WTC11 (cell line): ENCODE results near the gene BEND4. TPM values are rescaled to one million over a fixed set of nuclear protein-coding genes. Genes with fewer than 3 reads are reported as not detected.
A peak's percentile ranks its signal among the peaks of the same experiment; 100 is the strongest.

Source experiments
- ATAC-seq: fragments of 200-7000 bp; cut with Tn5 transposase; 2 replicates; pipeline ENCODE4 v1.10.0; 2021; ENCODE audit warnings: mild to moderate bottlenecking, moderate library complexity
- CTCF ChIA-PET: fragments of 300-600 bp; sonication (Branson Sonifier 250); formaldehyde crosslinking; loops from one replicate; lab custom pipeline; 2021; ENCODE audit warnings: antibody characterized with exemption; lab: Charles Lee
- POLR2A ChIA-PET: fragments of 350-600 bp; sonication (Branson Sonifier 250); formaldehyde crosslinking; loops from one replicate; lab custom pipeline; 2021; ENCODE audit warnings: antibody characterized with exemption; lab: Charles Lee
- DNase-seq: peaks from one replicate; pipeline ENCODE4 v3.0.0; 2021; ENCODE audit warnings: low spot score
- H3K27ac Mint-ChIP-seq: 2 replicates; pipeline ENCODE4 v1.8.0; 2021; ENCODE audit warnings: mixed read lengths
- H3K27me3 Mint-ChIP-seq: 2 replicates; pipeline ENCODE4 v1.8.0; 2021; ENCODE audit warnings: low read depth, mild to moderate bottlenecking, moderate library complexity, mixed read lengths
- H3K36me3 Mint-ChIP-seq: 2 replicates; pipeline ENCODE4 v1.8.0; 2021; ENCODE audit warnings: mixed read lengths
- H3K4me1 Mint-ChIP-seq: 2 replicates; pipeline ENCODE4 v1.8.0; 2022; ENCODE audit warnings: mixed read lengths
- H3K4me3 Mint-ChIP-seq: 2 replicates; pipeline ENCODE4 v1.8.0; 2021; ENCODE audit warnings: mild to moderate bottlenecking, moderate library complexity, mixed read lengths
- H3K9me3 Mint-ChIP-seq: 2 replicates; pipeline ENCODE4 v1.8.0; 2021; ENCODE audit warnings: mixed read lengths
- ARID4B ChIP-seq: sonication (generic); formaldehyde crosslinking; IDR thresholded peaks from 2 replicates; pipeline ENCODE4 v1.8.0; 2023; ENCODE audit warnings: missing genetic modification reagents, mild to moderate bottlenecking, borderline replicate concordance
- CREB1 ChIP-seq: sonication (generic); formaldehyde crosslinking; IDR thresholded peaks from 2 replicates; pipeline ENCODE4 v1.8.0; 2023; ENCODE audit warnings: mild to moderate bottlenecking, missing genetic modification reagents
- EMX1 ChIP-seq: fragments of 250-450 bp; sonication (Bioruptor Pico); IDR thresholded peaks from 2 replicates; pipeline ENCODE4 v1.8.0; 2021; ENCODE audit warnings: mild to moderate bottlenecking
- ERG ChIP-seq: fragments of 250-450 bp; sonication (Bioruptor Pico); IDR thresholded peaks from 2 replicates; pipeline ENCODE4 v1.8.0; 2021; ENCODE audit warnings: mild to moderate bottlenecking
- HMGA2 ChIP-seq: fragments of 250-450 bp; sonication (Bioruptor Pico); IDR thresholded peaks from 2 replicates; pipeline ENCODE4 v1.4.0; 2021; ENCODE audit warnings: mild to moderate bottlenecking, moderate library complexity
- HMGXB4 ChIP-seq: sonication (generic); formaldehyde crosslinking; IDR thresholded peaks from 2 replicates; pipeline ENCODE4 v1.8.1; 2023; ENCODE audit warnings: mild to moderate bottlenecking, moderate library complexity, missing genetic modification reagents
- KAT7 ChIP-seq: sonication (generic); formaldehyde crosslinking; IDR thresholded peaks from 2 replicates; pipeline ENCODE4 v1.8.1; 2023; ENCODE audit warnings: missing genetic modification reagents, mild to moderate bottlenecking, borderline replicate concordance
- MAX ChIP-seq: sonication (generic); formaldehyde crosslinking; IDR thresholded peaks from 2 replicates; pipeline ENCODE4 v1.8.0; 2022; ENCODE audit warnings: mild to moderate bottlenecking, missing genetic modification reagents
- MYBL2 ChIP-seq: sonication (generic); formaldehyde crosslinking; IDR thresholded peaks from 2 replicates; pipeline ENCODE4 v1.8.1; 2023; ENCODE audit warnings: mild to moderate bottlenecking, moderate library complexity, missing genetic modification reagents
- NFATC4 ChIP-seq: fragments of 250-450 bp; sonication (Bioruptor Pico); IDR thresholded peaks from 2 replicates; pipeline ENCODE4 v1.9.0; 2021; ENCODE audit warnings: mild to moderate bottlenecking
- PREB ChIP-seq: sonication (generic); formaldehyde crosslinking; IDR thresholded peaks from 2 replicates; pipeline ENCODE4 v1.8.1; 2022; ENCODE audit warnings: mild to moderate bottlenecking, missing genetic modification reagents, moderate library complexity, borderline replicate concordance
- SMAD3 ChIP-seq: sonication (generic); formaldehyde crosslinking; IDR thresholded peaks from 2 replicates; pipeline ENCODE4 v1.8.0; 2022; ENCODE audit warnings: missing genetic modification reagents, mild to moderate bottlenecking, borderline replicate concordance
- SOX15 ChIP-seq: fragments of 250-450 bp; sonication (Bioruptor Pico); IDR thresholded peaks from 2 replicates; pipeline ENCODE4 v1.9.0; 2021; ENCODE audit warnings: mild to moderate bottlenecking
- TEAD4 ChIP-seq: sonication (generic); formaldehyde crosslinking; IDR thresholded peaks from 2 replicates; pipeline ENCODE4 v1.8.0; 2022; ENCODE audit warnings: mild to moderate bottlenecking, missing genetic modification reagents
- TP53 ChIP-seq: sonication (generic); formaldehyde crosslinking; IDR thresholded peaks from 2 replicates; pipeline ENCODE4 v1.8.1; 2023; ENCODE audit warnings: mild to moderate bottlenecking, missing genetic modification reagents
- USF1 ChIP-seq: sonication (generic); formaldehyde crosslinking; IDR thresholded peaks from 2 replicates; pipeline ENCODE4 v1.8.0; 2022; ENCODE audit warnings: mild to moderate bottlenecking, missing genetic modification reagents
- USF2 ChIP-seq: sonication (generic); formaldehyde crosslinking; IDR thresholded peaks from 2 replicates; pipeline ENCODE4 v1.8.1; 2023; ENCODE audit warnings: mild to moderate bottlenecking, missing genetic modification reagents, moderate library complexity
- ZMAT4 ChIP-seq: fragments of 250-450 bp; sonication (Bioruptor Pico); IDR thresholded peaks from 2 replicates; pipeline ENCODE4 v1.9.0; 2021; ENCODE audit warnings: mild to moderate bottlenecking
- ZNF121 ChIP-seq: sonication (generic); formaldehyde crosslinking; IDR thresholded peaks from 2 replicates; pipeline ENCODE4 v1.8.0; 2023; ENCODE audit warnings: missing genetic modification reagents
- ZNF138 ChIP-seq: sonication (generic); formaldehyde crosslinking; conservative IDR thresholded peaks from 2 replicates; pipeline ENCODE4 v1.8.1; 2022; ENCODE audit warnings: mild to moderate bottlenecking, moderate library complexity, missing genetic modification reagents
- ZNF281 ChIP-seq: sonication (generic); formaldehyde crosslinking; IDR thresholded peaks from 2 replicates; pipeline ENCODE4 v1.8.0; 2023; ENCODE audit warnings: mild to moderate bottlenecking, missing genetic modification reagents
- total RNA-seq: library from RNA; stranded (reverse); gene quantifications from 3 replicates; pipeline ENCODE4 v1.2.3, GENCODE V29; 2021

Gene BEND4
- total RNA-seq, 1 experiment from 2014 or later = 40.0 TPM

GRCh38 chr4:42133006-42133405 is 19.4 kb downstream of the BEND4 start (continued):
- TF ChIP-seq USF1 = no peak
- no peak for TF ChIP-seq SMAD3 (CRISPR knock-in tag)
- no peak for TF ChIP-seq MYBL2 (CRISPR knock-in tag)
- no peak for TF ChIP-seq ERG (CRISPR knock-in tag)
- no peak for TF ChIP-seq HMGA2 (CRISPR knock-in tag)
- TF ChIP-seq ZNF138 (CRISPR knock-in tag) = no peak
- TF ChIP-seq ZNF281 (CRISPR knock-in tag) = no peak
- no peak for TF ChIP-seq EMX1
- no peak for TF ChIP-seq MAX (CRISPR knock-in tag)
- TF ChIP-seq USF2 (CRISPR knock-in tag) = no peak
- TF ChIP-seq KAT7 (CRISPR knock-in tag) = no peak

- DNase-seq (no peak), ATAC-seq (peak; percentile 65)
- Mint-ChIP-seq H3K27ac (peak overlapping the region; percentile 39), H3K4me1 (peaks cover 39% of the 10 kb centered on the region), H3K36me3 (peaks cover 46% of the 10 kb centered on the region), H3K27me3 (no peaks in the 10 kb centered on the region), H3K9me3 (peaks cover 14% of the 10 kb centered on the region), H3K4me3 (no peak overlapping the region)
- POLR2A ChIA-PET = no interaction called here
- no peak for TF ChIP-seq TP53
- TF ChIP-seq CREB1 (CRISPR knock-in tag) = no peak
- CTCF ChIA-PET = no interaction called here
Observed at GRCh38 chr4:42132099-42132498, 20.4 kb downstream of the BEND4 start.

- ATAC-seq = no peak
- TF ChIP-seq PREB = no peak
- TF ChIP-seq ARID4B (CRISPR knock-in tag) = no peak
- TF ChIP-seq HMGXB4 (CRISPR knock-in tag) = no peak
- no peak for TF ChIP-seq TEAD4
- no peak for TF ChIP-seq ZMAT4 (CRISPR knock-in tag)
- no peak for TF ChIP-seq ZNF121
- no peak for TF ChIP-seq SOX15
- TF ChIP-seq NFATC4 = no peak
Observed at GRCh38 chr4:42123071-42123644, 29.3 kb downstream of the BEND4 start.

More at GRCh38 chr4:42123071-42123644, 29.3 kb downstream of the BEND4 start:
- H3K4me1 Mint-ChIP-seq = peaks cover 30% of the 10 kb centered on the region
- H3K9me3 Mint-ChIP-seq = no peaks in the 10 kb centered on the region
- no peak for DNase-seq
- ChIA-PET POLR2A (no interaction called here), CTCF (no interaction called here)
- H3K27me3 Mint-ChIP-seq = no peaks in the 10 kb centered on the region
- H3K4me3 Mint-ChIP-seq = no peak overlapping the region
- no peak overlapping the region for H3K27ac Mint-ChIP-seq
- peaks cover 45% of the 10 kb centered on the region for H3K36me3 Mint-ChIP-seq
